BE2C (cell line): ENCODE results near the gene LHFPL6.

ENCODE experiments used
- DNase-seq: peaks from one replicate; pipeline ENCODE4 v3.0.0-alpha.2; 2020
- H3K27me3 ChIP-seq: fragments of 250-450 bp; sonication (Bioruptor Pico); 2 replicates; pipeline ENCODE4 v1.5.1; 2020; ENCODE audit warnings: mild to moderate bottlenecking
- H3K36me3 ChIP-seq: fragments of 250-450 bp; sonication (Bioruptor Pico); 2 replicates; pipeline ENCODE4 v1.5.1; 2020; ENCODE audit warnings: mild to moderate bottlenecking
- H3K4me1 ChIP-seq: fragments of 250-450 bp; sonication (Bioruptor Pico); 2 replicates; pipeline ENCODE4 v1.5.1; 2020
- H3K4me3 ChIP-seq: 2 replicates; pipeline ENCODE4 v1.5.1; 2011; ENCODE audit warnings: low read depth, low read length
- H3K9me3 ChIP-seq: fragments of 250-450 bp; sonication (Bioruptor Pico); 2 replicates; pipeline ENCODE4 v1.5.1; 2020
- CTCF ChIP-seq: IDR thresholded peaks from 2 replicates; pipeline ENCODE4 v1.5.1; 2012; ENCODE audit warnings: mild to moderate bottlenecking, low read depth, low read length

LHFPL6 gene

GRCh38 chr13:39311619-39312018, 291.4 kb downstream of the LHFPL6 start:
- Histone ChIP-seq H3K4me1 (no peaks in the 10 kb centered on the region), H3K27me3 (no peaks in the 10 kb centered on the region), H3K36me3 (no peaks in the 10 kb centered on the region), H3K4me3 (no peak overlapping the region), H3K9me3 (no peaks in the 10 kb centered on the region)
- no peak for DNase-seq
- no peak for TF ChIP-seq CTCF

GRCh38 chr13:39310961-39311360, 292.0 kb downstream of the LHFPL6 start:
- Histone ChIP-seq H3K4me3 (no peak overlapping the region), H3K36me3 (no peaks in the 10 kb centered on the region), H3K27me3 (no peaks in the 10 kb centered on the region), H3K4me1 (no peaks in the 10 kb centered on the region), H3K9me3 (no peaks in the 10 kb centered on the region)
- TF ChIP-seq CTCF = no peak
- DNase-seq = no peak

GRCh38 chr13:39306639-39307589, 296.1 kb downstream of the LHFPL6 start:
- Histone ChIP-seq H3K9me3 (no peaks in the 10 kb centered on the region), H3K36me3 (no peaks in the 10 kb centered on the region), H3K4me3 (no peak overlapping the region), H3K4me1 (no peaks in the 10 kb centered on the region), H3K27me3 (no peaks in the 10 kb centered on the region)
- no peak for DNase-seq
- no peak for TF ChIP-seq CTCF

- DNase-seq = no peak
- TF ChIP-seq CTCF = no peak
Measured at GRCh38 chr13:39302820-39303219, 300.2 kb downstream of the LHFPL6 start.

GRCh38 chr13:39298951-39299350, 304.0 kb downstream of the LHFPL6 start:
- Histone ChIP-seq H3K36me3 (no peaks in the 10 kb centered on the region), H3K4me1 (no peaks in the 10 kb centered on the region), H3K27me3 (no peaks in the 10 kb centered on the region; the same call in 1 of the 2 replicates), H3K4me3 (no peak overlapping the region), H3K9me3 (no peaks in the 10 kb centered on the region)
- DNase-seq = no peak
- no peak for TF ChIP-seq CTCF

More at GRCh38 chr13:39302820-39303219, 300.2 kb downstream of the LHFPL6 start:
- no peak overlapping the region for H3K4me3 ChIP-seq
- no peaks in the 10 kb centered on the region for H3K27me3 ChIP-seq
- H3K36me3 ChIP-seq = no peaks in the 10 kb centered on the region
- H3K4me1 ChIP-seq = no peaks in the 10 kb centered on the region
- H3K9me3 ChIP-seq = no peaks in the 10 kb centered on the region

- no peak for TF ChIP-seq CTCF
- no peaks in the 10 kb centered on the region for H3K4me1 ChIP-seq
- no peaks in the 10 kb centered on the region; the same call in 1 of the 2 replicates for H3K27me3 ChIP-seq
- no peaks in the 10 kb centered on the region for H3K36me3 ChIP-seq
- H3K9me3 ChIP-seq = no peaks in the 10 kb centered on the region
- DNase-seq = no peak
- no peak overlapping the region for H3K4me3 ChIP-seq
Measured at GRCh38 chr13:39297664-39298171, 305.3 kb downstream of the LHFPL6 start.
